HepG2 (cell line): ENCODE measurements around the gene BRI3BP. TPM values are rescaled to one million over a fixed set of nuclear protein-coding genes. Genes with fewer than 3 reads are reported as not detected.

Experiments
- ATAC-seq: fragments of 200-7000 bp; cut with Tn5 transposase; 3 replicates; pipeline ENCODE4 v1.9.1; 2020; ENCODE audit warnings: mild to moderate bottlenecking, moderate library complexity
- BruUV-seq: library from RNA; stranded (reverse); fragments of 400-500 nt; replicated peaks from 2 replicates; lab custom pipeline; 2021; lab: Mats Ljungman, UMichigan
- CTCF ChIA-PET: fragments of 300-600 bp; formaldehyde crosslinking; extraction: SDS; loops from one replicate; lab custom pipeline; 2021; ENCODE audit warnings: low total read pairs, inconsistent platforms, low intra/inter-chr PET ratio; lab: Yijun Ruan, JAX
- POLR2A ChIA-PET: fragments of 350-600 bp; sonication (Branson Sonifier 250); formaldehyde crosslinking; loops from one replicate; lab custom pipeline; 2020; ENCODE audit warnings: antibody characterized with exemption, inconsistent platforms; lab: Yijun Ruan, JAX
- DNase-seq: peaks from one replicate; pipeline ENCODE4 v3.0.0-alpha.2; 2015; ENCODE audit warnings: low spot score
- FAIRE-seq: peaks from 3 replicates; lab custom pipeline; 2011; peaks lifted over from hg19 to GRCh38; lab: Jason Lieb, UNC
- H2AFZ ChIP-seq: one replicate; pipeline ENCODE4 v1.6.1; 2011; ENCODE audit warnings: low read length, inconsistent platforms
- H3K27ac ChIP-seq: fragments of 300-600 bp; 3 replicates; pipeline ENCODE4 v1.8.0; 2011; ENCODE audit warnings: mixed run types, mild to moderate bottlenecking, mixed read lengths, low read length, inconsistent platforms; ENCODE audit not compliant: insufficient read depth; ENCODE audit errors: extremely low read length
- H3K27me3 ChIP-seq, 2 experiments: fragments of 200-600 bp in 1 of 2; 2 replicates in 1 of 2; 3 replicates in 1 of 2; pipeline versions ENCODE4 v1.6.0 to v1.8.0; 2011; ENCODE audit warnings: low read length in 2 of 2, mild to moderate bottlenecking in 2 of 2, moderate library complexity in 2 of 2, inconsistent platforms in 1 of 2; ENCODE audit not compliant: insufficient read depth in 2 of 2, control insufficient read depth in 1 of 2
- H3K36me3 ChIP-seq, 2 experiments: fragments of 200-600 bp in 1 of 2; replicated peaks in 1 of 2; 2 replicates in 1 of 2; 3 replicates in 1 of 2; pipeline versions ENCODE4 v1.5.1 to v1.8.0; 2011; ENCODE audit warnings: low read length in 2 of 2, inconsistent platforms in 1 of 2; ENCODE audit not compliant: insufficient read depth in 2 of 2, control insufficient read depth in 1 of 2
- H3K4me1 ChIP-seq: 2 replicates; pipeline ENCODE4 v1.5.1; 2012; ENCODE audit warnings: low read length, inconsistent platforms; ENCODE audit not compliant: insufficient read depth
- H3K4me2 ChIP-seq: 2 replicates; pipeline ENCODE4 v1.6.0; 2011; ENCODE audit warnings: low read depth, low read length, inconsistent platforms
- H3K4me3 ChIP-seq, 3 experiments: fragments of 200-600 bp in 1 of 3; sonication (generic), shearing (Covaris generic) in 1 of 3; replicated peaks in 1 of 3; 2 replicates each; pipeline ENCODE4 v1.5.1; 2011 to 2016; ENCODE audit warnings: low read length in 3 of 3, inconsistent platforms in 2 of 3, low read depth in 2 of 3, mild to moderate bottlenecking in 2 of 3, control low read depth in 1 of 3, mixed read lengths in 1 of 3; ENCODE audit not compliant: insufficient read depth in 1 of 3
- H3K79me2 ChIP-seq: one replicate; pipeline ENCODE4 v1.6.1; 2011; ENCODE audit warnings: low read length, inconsistent platforms; ENCODE audit not compliant: insufficient read depth
- H3K9ac ChIP-seq: 2 replicates; pipeline ENCODE4 v1.6.0; 2011; ENCODE audit warnings: mild to moderate bottlenecking, low read depth, low read length, inconsistent platforms; ENCODE audit not compliant: insufficient read depth
- H3K9me3 ChIP-seq: 2 replicates; pipeline ENCODE4 v1.5.1; 2012; ENCODE audit warnings: mild to moderate bottlenecking, low read length
- H4K20me1 ChIP-seq: 2 replicates; pipeline ENCODE4 v1.6.0; 2011; ENCODE audit warnings: inconsistent platforms, mild to moderate bottlenecking, low read length, moderate library complexity; ENCODE audit not compliant: insufficient read depth
- AGO2 ChIP-seq: fragments of 200-400 bp; formaldehyde crosslinking; optimal IDR thresholded peaks from 2 replicates; pipeline ENCODE3; 2017; ENCODE audit warnings: mild to moderate bottlenecking, low read depth, low read length, moderate library complexity
- AKAP8 ChIP-seq: sonication (generic); formaldehyde crosslinking; IDR thresholded peaks from 2 replicates; pipeline ENCODE4 v1.5.1; 2020; ENCODE audit warnings: mild to moderate bottlenecking, missing genetic modification reagents
- HNRNPL ChIP-seq: fragments of 200-400 bp; formaldehyde crosslinking; IDR thresholded peaks from 2 replicates; pipeline ENCODE4 v1.6.1; 2017; ENCODE audit warnings: mild to moderate bottlenecking, low read depth, low read length
- JARID2 ChIP-seq: sonication (generic); formaldehyde crosslinking; IDR thresholded peaks from 2 replicates; pipeline ENCODE4 v1.8.1; 2023; ENCODE audit warnings: missing genetic modification reagents, inconsistent platforms; ENCODE audit not compliant: insufficient replicate concordance
- RAD51 ChIP-seq: fragments of 450-650 bp; IDR thresholded peaks from 2 replicates; pipeline ENCODE4 v1.6.1; 2016; ENCODE audit warnings: borderline replicate concordance
- SAFB2 ChIP-seq: sonication (generic); formaldehyde crosslinking; IDR thresholded peaks from 2 replicates; pipeline ENCODE4 v1.5.1; 2020; ENCODE audit warnings: missing genetic modification reagents, low read depth, mild to moderate bottlenecking, borderline replicate concordance
- SSRP1 ChIP-seq: IDR thresholded peaks from 2 replicates; pipeline ENCODE4 v1.6.1; 2016; ENCODE audit warnings: control low read depth
- TEAD3 ChIP-seq: optimal IDR thresholded peaks from 2 replicates; pipeline ENCODE3; 2016; ENCODE audit warnings: borderline replicate concordance
- TRIM24 ChIP-seq: sonication (generic); formaldehyde crosslinking; IDR thresholded peaks from 2 replicates; pipeline ENCODE4 v1.8.0; 2022; ENCODE audit warnings: mild to moderate bottlenecking, missing genetic modification reagents
- ZBTB8A ChIP-seq: sonication (generic); formaldehyde crosslinking; IDR thresholded peaks from 2 replicates; pipeline ENCODE4 v1.4.0; 2020; ENCODE audit warnings: mild to moderate bottlenecking, low read depth, missing genetic modification reagents, borderline replicate concordance
- ZC3H13 ChIP-seq: sonication (generic); formaldehyde crosslinking; IDR thresholded peaks from 2 replicates; pipeline ENCODE4 v1.8.1; 2023; ENCODE audit warnings: mild to moderate bottlenecking, missing genetic modification reagents, moderate library complexity
- ZFAT ChIP-seq: sonication (generic); formaldehyde crosslinking; conservative IDR thresholded peaks from 2 replicates; pipeline ENCODE4 v1.8.1; 2023; ENCODE audit warnings: missing genetic modification reagents, inconsistent platforms
- ZNF746 ChIP-seq: sonication (generic); formaldehyde crosslinking; IDR thresholded peaks from 2 replicates; pipeline ENCODE4 v1.8.0; 2022; ENCODE audit warnings: mild to moderate bottlenecking, missing genetic modification reagents
- ZSCAN30 ChIP-seq: sonication (generic); formaldehyde crosslinking; IDR thresholded peaks from 2 replicates; pipeline ENCODE4 v1.5.0; 2020; ENCODE audit warnings: mild to moderate bottlenecking, missing genetic modification reagents
- WGBS: methylation state at CpG from one replicate; pipeline ENCODE4 v1.1.6; 2017; ENCODE audit warnings: low lambda C conversion rate; 5-methylcytosine and 5-hydroxymethylcytosine counted together
- in situ Hi-C: cut with HindIII; loops from 2 replicates; pipeline ENCODE4 v1.10.0; 2017; ENCODE audit warnings: low pct_unique_long_range_greater_than_20kb; ENCODE audit not compliant: extremely low pct_ligation_motif_present
- intact Hi-C: fragments of 100-400 bp; cut with micrococcal nuclease; formaldehyde crosslinking; loops from one replicate; pipeline ENCODE4 v1.10.0; 2022; ENCODE audit not compliant: unreplicated experiment
- polyA plus RNA-seq, 8 experiments: library from polyadenylated mRNA; depleted of rRNA in 3 of 8; stranded (reverse) in 7 of 8; unstranded in 1 of 8; fragments of >200 nt; fragmentation: Illumina TruSeq in 4 of 8; extraction: Trizol in 4 of 8; gene quantifications; 2 replicates each; pipeline versions ENCODE4 v1.2.1 to v1.2.3, GENCODE V29; 2011 to 2016; ENCODE audit warnings: low read depth in 4 of 8, missing spikeins in 1 of 8, mixed read lengths in 1 of 8; ENCODE audit not compliant: insufficient read depth in 1 of 8
- total RNA-seq, 5 experiments: library from RNA; depleted of rRNA; stranded (reverse); fragments of >200 nt; fragmentation: Illumina TruSeq; extraction: Trizol; gene quantifications; 2 replicates each; pipeline ENCODE4 v1.2.3, GENCODE V29; 2016; ENCODE audit warnings: low read depth in 1 of 5
- TF ChIP-seq, protein P1 (sequence below): IDR thresholded peaks from 2 replicates; pipeline ENCODE4 v1.6.1; 2016; ENCODE audit warnings: missing compliant biosample characterization, missing genetic modification reagents, borderline replicate concordance
- TF ChIP-seq, protein P2 (sequence below): sonication (generic); formaldehyde crosslinking; IDR thresholded peaks from 2 replicates; pipeline ENCODE4 v1.8.0; 2023; ENCODE audit warnings: mild to moderate bottlenecking, missing genetic modification reagents
- TF ChIP-seq, protein P3 (sequence below): sonication (generic); formaldehyde crosslinking; IDR thresholded peaks from 2 replicates; pipeline ENCODE4 v1.4.0; 2020; ENCODE audit warnings: missing genetic modification reagents, borderline replicate concordance

BRI3BP gene
- total and polyA plus RNA-seq, 2 of the 13 experiments (the other 11 are each of a cell fraction or from before 2014, with no cell fraction given) = 7.5 to 21.1 TPM

DNA sequence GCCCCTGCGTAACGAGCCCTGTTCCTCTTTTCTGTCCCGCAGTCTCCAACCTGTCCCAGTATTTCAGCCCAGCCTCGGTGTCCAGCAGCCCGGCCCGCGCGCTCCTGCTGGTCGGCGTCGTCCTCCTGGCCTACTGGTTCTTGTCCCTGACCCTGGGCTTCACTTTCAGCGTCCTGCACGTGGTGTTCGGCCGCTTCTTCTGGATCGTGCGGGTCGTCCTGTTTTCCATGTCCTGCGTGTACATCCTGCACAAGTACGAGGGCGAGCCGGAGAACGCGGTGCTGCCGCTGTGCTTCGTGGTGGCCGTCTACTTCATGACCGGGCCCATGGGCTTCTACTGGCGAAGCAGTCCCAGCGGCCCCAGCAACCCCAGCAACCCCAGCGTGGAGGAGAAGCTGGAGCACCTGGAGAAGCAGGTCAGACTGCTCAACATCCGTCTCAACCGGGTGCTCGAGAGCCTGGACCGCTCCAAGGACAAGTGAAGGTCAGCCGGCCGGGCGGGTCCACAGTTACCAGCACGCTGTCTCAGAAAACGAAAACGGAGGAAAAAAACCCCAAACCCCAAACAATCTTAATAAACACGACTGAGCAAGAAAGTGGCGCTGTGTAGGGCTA, 31.6 kb downstream of the BRI3BP start:
- in situ Hi-C loops = no loop called here
- POLR2A ChIA-PET = no interaction called here

DNA sequence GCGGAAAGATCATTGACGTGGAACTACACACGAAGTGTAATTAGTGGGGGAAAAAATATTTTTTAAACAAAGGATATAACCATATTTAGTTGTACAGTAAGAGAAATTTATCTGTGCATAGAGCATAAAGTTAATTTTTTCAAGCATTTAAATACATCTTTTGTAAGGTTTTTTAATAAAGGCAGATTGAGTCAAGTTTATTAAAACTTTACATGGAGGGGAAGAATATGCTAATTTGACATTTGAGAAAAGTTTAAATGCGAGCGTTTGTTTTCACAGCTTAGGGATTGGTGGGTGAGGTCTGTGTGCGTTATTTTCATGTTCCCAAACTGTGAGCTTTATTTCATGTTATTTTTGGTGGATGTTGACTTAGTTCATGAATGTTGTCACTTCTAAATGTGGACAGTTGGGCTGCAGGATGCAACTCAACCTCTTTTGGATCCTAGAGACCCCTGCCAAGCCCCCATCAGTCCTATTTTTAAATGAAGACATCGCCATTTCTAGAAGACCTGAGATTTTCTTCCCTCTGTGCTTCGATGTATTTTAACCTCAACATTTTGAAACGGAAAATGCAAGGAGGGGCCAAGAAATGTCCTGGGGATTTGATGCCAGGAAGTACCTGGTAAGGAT, 32.3 kb downstream of the BRI3BP start:
- H3K4me2 ChIP-seq = no peak overlapping the region
- 97% methylated on average over 9 of the region's 9 CpGs for WGBS
- no peaks in the 10 kb centered on the region for H3K27me3 ChIP-seq
- no peaks in the 10 kb centered on the region for H3K4me1 ChIP-seq
- FAIRE-seq (no peak), DNase-seq (no peak), ATAC-seq (no peak)
- in situ Hi-C loops (no loop called here), intact Hi-C loops (no loop called here)
- H3K9me3 ChIP-seq = no peaks in the 10 kb centered on the region
- TSS peak; percentile 37 for BruUV-seq
- no peak overlapping the region for H3K4me3 ChIP-seq
- no peak overlapping the region for H3K9ac ChIP-seq
- no peaks in the 10 kb centered on the region for H4K20me1 ChIP-seq
- H3K79me2 ChIP-seq = no peaks in the 10 kb centered on the region
- POLR2A ChIA-PET = no interaction called here
- H2AFZ ChIP-seq = no peak overlapping the region
- no peak overlapping the region for H3K27ac ChIP-seq
- CTCF ChIA-PET = no interaction called here
- H3K36me3 ChIP-seq = peaks cover 4 to 21% of the 10 kb centered on the region in 2 experiments; a peak in 4 of 5 replicates
- no peak for TF ChIP-seq ZFAT
- no peak for TF ChIP-seq HNRNPL
- TF ChIP-seq TRIM24 = no peak
- TF ChIP-seq, protein P1, sequence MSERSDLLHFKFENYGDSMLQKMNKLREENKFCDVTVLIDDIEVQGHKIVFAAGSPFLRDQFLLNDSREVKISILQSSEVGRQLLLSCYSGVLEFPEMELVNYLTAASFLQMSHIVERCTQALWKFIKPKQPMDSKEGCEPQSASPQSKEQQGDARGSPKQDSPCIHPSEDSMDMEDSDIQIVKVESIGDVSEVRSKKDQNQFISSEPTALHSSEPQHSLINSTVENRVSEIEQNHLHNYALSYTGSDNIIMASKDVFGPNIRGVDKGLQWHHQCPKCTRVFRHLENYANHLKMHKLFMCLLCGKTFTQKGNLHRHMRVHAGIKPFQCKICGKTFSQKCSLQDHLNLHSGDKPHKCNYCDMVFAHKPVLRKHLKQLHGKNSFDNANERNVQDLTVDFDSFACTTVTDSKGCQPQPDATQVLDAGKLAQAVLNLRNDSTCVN (CRISPR knock-in tag) = no peak
- no peak for TF ChIP-seq AKAP8
- no peak for TF ChIP-seq ZNF746 (CRISPR knock-in tag)
- TF ChIP-seq RAD51 = no peak
- TF ChIP-seq ZSCAN30 (CRISPR knock-in tag) = no peak
- no peak for TF ChIP-seq TEAD3 (CRISPR knock-in tag)
- TF ChIP-seq, protein P2, sequence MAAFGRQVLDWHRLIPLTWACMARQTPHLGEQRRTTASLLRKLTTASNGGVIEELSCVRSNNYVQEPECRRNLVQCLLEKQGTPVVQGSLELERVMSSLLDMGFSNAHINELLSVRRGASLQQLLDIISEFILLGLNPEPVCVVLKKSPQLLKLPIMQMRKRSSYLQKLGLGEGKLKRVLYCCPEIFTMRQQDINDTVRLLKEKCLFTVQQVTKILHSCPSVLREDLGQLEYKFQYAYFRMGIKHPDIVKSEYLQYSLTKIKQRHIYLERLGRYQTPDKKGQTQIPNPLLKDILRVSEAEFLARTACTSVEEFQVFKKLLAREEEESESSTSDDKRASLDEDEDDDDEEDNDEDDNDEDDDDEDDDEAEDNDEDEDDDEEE (CRISPR knock-in tag) = no peak
- TF ChIP-seq, protein P3, sequence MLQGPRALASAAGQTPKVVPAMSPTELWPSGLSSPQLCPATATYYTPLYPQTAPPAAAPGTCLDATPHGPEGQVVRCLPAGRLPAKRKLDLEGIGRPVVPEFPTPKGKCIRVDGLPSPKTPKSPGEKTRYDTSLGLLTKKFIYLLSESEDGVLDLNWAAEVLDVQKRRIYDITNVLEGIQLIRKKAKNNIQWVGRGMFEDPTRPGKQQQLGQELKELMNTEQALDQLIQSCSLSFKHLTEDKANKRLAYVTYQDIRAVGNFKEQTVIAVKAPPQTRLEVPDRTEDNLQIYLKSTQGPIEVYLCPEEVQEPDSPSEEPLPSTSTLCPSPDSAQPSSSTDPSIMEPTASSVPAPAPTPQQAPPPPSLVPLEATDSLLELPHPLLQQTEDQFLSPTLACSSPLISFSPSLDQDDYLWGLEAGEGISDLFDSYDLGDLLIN (CRISPR knock-in tag) = no peak
- TF ChIP-seq SSRP1 = no peak

More for the DNA sequence above, 31.6 kb downstream of the BRI3BP start:
- no peak overlapping the region for H3K9ac ChIP-seq
- CTCF ChIA-PET = no interaction called here
- H3K9me3 ChIP-seq = no peaks in the 10 kb centered on the region
- H3K79me2 ChIP-seq = no peaks in the 10 kb centered on the region
- no peak overlapping the region for H3K4me3 ChIP-seq
- H4K20me1 ChIP-seq = no peaks in the 10 kb centered on the region
- no peak for ATAC-seq
- WGBS = 97% methylated on average over 43 of the region's 43 CpGs
- no peak overlapping the region for H3K27ac ChIP-seq
- no peak overlapping the region for H2AFZ ChIP-seq
- no peak overlapping the region for H3K4me2 ChIP-seq
- no peak for TF ChIP-seq ZBTB8A
- TF ChIP-seq ZC3H13 (CRISPR knock-in tag) = no peak
- peak; percentile 43 for TF ChIP-seq AGO2
- no peak for TF ChIP-seq JARID2 (CRISPR knock-in tag)
- TF ChIP-seq SAFB2 (CRISPR knock-in tag) = no peak
- BruUV-seq = no TSS peak
- no peak for DNase-seq
- H3K4me1 ChIP-seq = no peaks in the 10 kb centered on the region
- FAIRE-seq = no peak
- intact Hi-C loops = no loop called here
- no peaks in the 10 kb centered on the region for H3K27me3 ChIP-seq
- H3K36me3 ChIP-seq = peaks cover 4 to 21% of the 10 kb centered on the region in 2 experiments; a peak in 4 of 5 replicates
